NCI-H82 (cell line): ENCODE measurements around the gene NPHP3.
"Not testable (repeated sequence)": the region's sequence is repeated elsewhere in the genome, so short reads cannot be mapped to it uniquely, and the experiment has no call there.

Source experiments
- DNase-seq: peaks from one replicate; lab custom pipeline; 2025; lab: John Stamatoyannopoulos, UW

Gene NPHP3

DNA sequence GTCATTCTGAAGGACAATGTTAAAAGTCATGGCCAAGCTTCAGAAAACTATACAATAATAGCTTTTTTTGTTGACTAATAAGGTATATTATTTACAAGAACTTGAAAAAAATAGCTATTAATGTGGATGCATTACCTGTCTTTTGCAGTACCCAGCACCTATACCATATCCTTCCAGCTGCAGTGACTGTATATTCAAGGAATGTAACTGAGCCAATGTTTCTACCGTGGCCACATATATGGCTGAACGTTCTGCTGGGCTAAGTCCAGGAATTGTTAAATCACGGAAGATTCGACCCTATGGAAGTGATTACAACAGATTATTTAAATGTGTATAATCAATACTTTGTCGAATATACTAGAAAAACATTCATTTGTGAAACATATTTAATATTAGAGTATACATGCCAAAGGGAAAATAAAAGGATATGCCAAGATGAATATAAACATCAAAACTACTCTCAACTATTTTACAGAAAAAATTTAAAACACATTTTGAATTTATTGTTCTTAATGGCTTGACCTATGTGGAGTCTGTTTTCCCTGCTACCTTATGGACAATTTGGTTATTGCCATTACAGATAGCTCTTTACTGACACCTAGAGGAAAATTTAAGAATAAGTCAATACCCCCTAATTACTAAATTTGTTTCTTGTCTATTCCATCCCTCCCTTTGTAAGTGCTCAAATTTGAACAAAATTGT, 80.2 kb downstream of the NPHP3 start:
- DNase-seq = peak; percentile 76

DNA sequence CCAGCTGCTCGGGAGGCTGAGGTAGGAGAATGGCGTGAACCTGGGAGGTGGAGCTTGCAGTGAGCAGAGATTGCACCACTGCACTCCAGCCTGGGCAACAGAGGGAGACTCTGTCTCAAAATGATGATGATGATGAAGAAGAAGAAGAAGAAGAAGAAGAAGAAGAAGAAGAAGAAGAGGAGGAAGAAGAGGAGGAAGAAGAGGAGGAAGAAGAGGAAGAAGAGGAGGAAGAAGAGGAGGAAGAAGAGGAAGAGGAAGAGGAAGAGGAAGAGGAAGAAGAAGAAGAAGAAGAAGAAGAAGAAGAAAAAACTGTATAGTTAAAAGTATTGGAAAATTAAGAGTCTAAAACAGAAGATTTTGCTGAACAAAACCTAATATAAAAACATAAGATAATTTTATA, 80.8 kb downstream of the NPHP3 start:
- not testable (repeated sequence) for DNase-seq

DNA sequence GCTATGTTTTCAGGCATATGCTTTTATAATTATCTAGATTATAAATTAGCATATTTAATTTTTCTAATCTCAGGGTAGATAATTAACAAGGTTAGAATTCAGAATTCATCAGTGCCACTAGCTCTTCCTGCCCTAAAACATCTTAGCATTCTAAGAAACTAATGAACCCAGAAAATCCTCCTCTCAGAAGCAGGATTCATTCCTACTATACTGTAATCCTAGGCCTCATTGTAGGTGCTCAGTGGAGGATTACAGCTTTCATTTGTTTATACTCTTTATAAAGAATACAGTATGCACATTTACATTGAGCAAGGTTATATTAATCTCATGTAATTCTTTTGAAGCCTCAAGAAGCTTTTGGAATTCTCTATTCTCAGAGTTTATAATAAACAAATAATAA, 83.5 kb downstream of the NPHP3 start:
- DNase-seq = peak; percentile 30

DNA sequence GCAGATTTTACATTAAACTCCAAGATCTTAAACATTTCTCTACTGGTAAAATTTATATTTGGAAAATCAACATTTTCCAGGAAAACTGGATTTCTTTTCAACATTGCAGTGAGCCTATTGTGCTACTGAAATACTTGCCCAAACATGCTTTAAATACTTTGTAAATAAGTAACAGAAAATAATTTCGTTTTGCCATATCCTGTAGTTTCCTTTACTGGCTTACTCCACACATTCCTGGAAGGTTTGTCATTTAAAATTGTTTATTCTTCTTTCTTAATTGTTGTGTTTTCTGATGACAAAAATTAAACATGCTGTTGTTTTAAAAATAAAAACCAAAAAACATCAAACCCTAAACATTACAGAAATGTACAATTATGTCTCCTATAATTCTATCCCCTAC, 84.6 kb downstream of the NPHP3 start:
- DNase-seq = no peak

DNA sequence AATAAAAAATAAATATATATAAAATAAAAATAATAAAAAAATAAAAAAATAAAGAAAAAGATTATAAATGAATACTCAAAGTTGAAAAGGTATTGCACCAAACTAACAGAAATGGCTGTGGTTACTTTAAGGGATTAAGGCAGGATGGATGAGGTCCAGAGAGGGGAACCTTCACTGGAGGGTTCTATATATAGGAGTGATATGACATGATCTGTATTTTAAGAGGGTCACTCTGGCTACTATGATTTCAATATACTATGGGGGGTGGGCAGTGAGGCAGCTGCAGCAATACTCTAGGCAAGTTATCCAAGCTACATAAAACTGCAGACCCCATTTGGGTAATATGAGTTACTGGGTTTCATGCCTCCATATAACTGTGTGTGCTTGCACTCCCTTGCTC, 87.2 kb downstream of the NPHP3 start:
- DNase-seq = no peak
